GM12878 (cell line): Measurements from ENCODE around the gene LIFR. TPM values are rescaled to one million over a fixed set of nuclear protein-coding genes. Genes with fewer than 3 reads are reported as not detected.
A peak's percentile ranks its signal among the peaks of the same experiment; 100 is the strongest.

Experiments
- ASH2L ChIP-seq: fragments of 300-600, 200-600 bp; sonication (generic); IDR thresholded peaks from 2 replicates; pipeline ENCODE4 v1.6.1; 2017; ENCODE audit warnings: low read depth, mild to moderate bottlenecking, borderline replicate concordance
- BCL11A ChIP-seq: IDR thresholded peaks from 2 replicates; pipeline ENCODE4 v1.6.1; 2011; ENCODE audit warnings: low read depth, low read length
- BHLHE40 ChIP-seq, 2 experiments: fragments of 450-650 bp in 1 of 2; IDR thresholded peaks; 2 replicates each; pipeline ENCODE4 v1.6.1; 2011 to 2017; ENCODE audit warnings: low read depth in 2 of 2, borderline replicate concordance in 1 of 2, improper control_type of control experiment in 1 of 2, low read length in 1 of 2, mild to moderate bottlenecking in 1 of 2
- ESRRA ChIP-seq: IDR thresholded peaks from 2 replicates; pipeline ENCODE4 v1.6.1; 2012; ENCODE audit warnings: mild to moderate bottlenecking, low read length, improper control_type of control experiment
- FOXM1 ChIP-seq: IDR thresholded peaks from 2 replicates; pipeline ENCODE4 v1.6.1; 2012; ENCODE audit warnings: low read depth, mild to moderate bottlenecking, inconsistent platforms, low read length, moderate library complexity
- GABPA ChIP-seq: IDR thresholded peaks from 2 replicates; pipeline ENCODE4 v1.6.1; 2014; ENCODE audit warnings: antibody characterized with exemption, low read depth, mild to moderate bottlenecking, inconsistent platforms
- IKZF1 ChIP-seq: fragments of 450-650 bp; conservative IDR thresholded peaks from 2 replicates; pipeline ENCODE4 v1.6.1; 2017; ENCODE audit warnings: antibody characterized with exemption, mild to moderate bottlenecking
- KAT2A ChIP-seq: conservative IDR thresholded peaks from 2 replicates; pipeline ENCODE4 v1.6.1; 2011; ENCODE audit warnings: low read depth, low read length; ENCODE audit not compliant: control insufficient read depth
- MTA3 ChIP-seq: IDR thresholded peaks from 2 replicates; pipeline ENCODE4 v1.6.1; 2012; ENCODE audit warnings: low read length, inconsistent platforms, borderline replicate concordance
- MXI1 ChIP-seq: fragments of 150-350 bp; IDR thresholded peaks from 2 replicates; pipeline ENCODE4 v1.6.1; 2011; ENCODE audit warnings: low read depth, mild to moderate bottlenecking, inconsistent platforms, low read length, improper control_type of control experiment
- NR2C1 ChIP-seq: fragments of 450-650 bp; IDR thresholded peaks from 2 replicates; pipeline ENCODE4 v1.6.1; 2017; ENCODE audit warnings: antibody characterized with exemption, mild to moderate bottlenecking, moderate library complexity
- SMC3 ChIP-seq: IDR thresholded peaks from 2 replicates; pipeline ENCODE4 v1.6.1; 2011; ENCODE audit warnings: low read length, improper control_type of control experiment, borderline replicate concordance
- TCF12 ChIP-seq: IDR thresholded peaks from 2 replicates; pipeline ENCODE4 v1.6.1; 2011; ENCODE audit warnings: low read depth, mild to moderate bottlenecking, low read length
- ZBED1 ChIP-seq: IDR thresholded peaks from 2 replicates; pipeline ENCODE4 v1.6.1; 2016; ENCODE audit warnings: borderline replicate concordance
- ZNF622 ChIP-seq: fragments of 450-650 bp; IDR thresholded peaks from 2 replicates; pipeline ENCODE4 v1.6.1; 2017; ENCODE audit warnings: mild to moderate bottlenecking, inconsistent platforms
- polyA plus RNA-seq, 11 experiments: library from polyadenylated mRNA; depleted of rRNA in 4 of 11; unstranded in 6 of 11; stranded (reverse) in 5 of 11; fragments of >200 nt; fragmentation: Nextera tagmentation in 4 of 11; fragmentation: Illumina TruSeq in 1 of 11; extraction: Ambion mirVana in 4 of 11; extraction: Trizol in 1 of 11; gene quantifications; 1 replicate in 1 of 11; 2 replicates in 10 of 11; pipeline versions ENCODE4 v1.2.1 to v1.2.3, GENCODE V29; 2011 to 2016; ENCODE audit warnings: inconsistent platforms in 2 of 11, missing spikeins in 2 of 11, low read depth in 1 of 11
- total RNA-seq, 4 experiments: library from RNA; depleted of rRNA in 3 of 4; stranded (reverse); fragments of >200 nt in 3 of 4; fragmentation: Illumina TruSeq in 1 of 4; extraction: Trizol in 1 of 4; gene quantifications; 2 replicates each; pipeline versions ENCODE4 v1.2.1 to v1.2.3, GENCODE V29; 2013 to 2021
- TF ChIP-seq, protein P1 (sequence below): fragments of 450-650 bp; conservative IDR thresholded peaks from 2 replicates; pipeline ENCODE4 v1.6.1; 2017; ENCODE audit warnings: mild to moderate bottlenecking, moderate library complexity
- TF ChIP-seq, protein P2 (sequence below): IDR thresholded peaks from 2 replicates; pipeline ENCODE4 v1.6.1; 2011; ENCODE audit warnings: borderline replicate concordance, low read depth, mild to moderate bottlenecking, moderate library complexity, low read length; ENCODE audit not compliant: insufficient read depth, poor library complexity, severe bottlenecking
- TF ChIP-seq, protein P3 (sequence below): IDR thresholded peaks from 2 replicates; pipeline ENCODE4 v1.6.1; 2012; ENCODE audit warnings: improper control_type of control experiment, low read depth, low read length; ENCODE audit not compliant: insufficient replicate concordance
- TF ChIP-seq, protein P4 (sequence below): fragments of 450-650 bp; formaldehyde crosslinking; IDR thresholded peaks from 2 replicates; pipeline ENCODE4 v1.5.0; 2022; ENCODE audit warnings: mild to moderate bottlenecking, missing genetic modification characterization

Gene LIFR
- total and polyA plus RNA-seq, 10 of the 15 experiments (the other 5 are each of a cell fraction or from before 2014, with no cell fraction given): 0.10 TPM; not detected in 9

DNA sequence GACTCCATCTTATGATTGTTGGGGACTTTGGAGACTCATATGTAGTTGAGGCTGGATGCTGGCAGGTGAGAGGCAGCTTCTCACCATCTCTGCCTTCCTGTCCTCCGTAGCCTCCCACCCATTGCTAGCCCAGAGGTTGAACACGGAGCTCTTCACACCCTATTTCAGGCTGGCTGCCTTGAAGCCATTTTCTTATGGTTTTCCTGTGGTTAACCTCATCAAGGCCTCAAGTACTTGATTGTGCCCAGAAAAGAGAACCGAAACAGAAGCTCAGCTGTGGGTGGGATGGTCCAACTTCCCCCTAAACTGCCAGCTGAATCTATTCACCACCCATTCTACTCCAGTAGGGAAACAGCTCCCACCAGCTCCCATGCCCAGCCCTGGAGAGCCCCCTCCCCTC lies 102.9 kb downstream of the LIFR start (continued):
- TF ChIP-seq, protein P1, sequence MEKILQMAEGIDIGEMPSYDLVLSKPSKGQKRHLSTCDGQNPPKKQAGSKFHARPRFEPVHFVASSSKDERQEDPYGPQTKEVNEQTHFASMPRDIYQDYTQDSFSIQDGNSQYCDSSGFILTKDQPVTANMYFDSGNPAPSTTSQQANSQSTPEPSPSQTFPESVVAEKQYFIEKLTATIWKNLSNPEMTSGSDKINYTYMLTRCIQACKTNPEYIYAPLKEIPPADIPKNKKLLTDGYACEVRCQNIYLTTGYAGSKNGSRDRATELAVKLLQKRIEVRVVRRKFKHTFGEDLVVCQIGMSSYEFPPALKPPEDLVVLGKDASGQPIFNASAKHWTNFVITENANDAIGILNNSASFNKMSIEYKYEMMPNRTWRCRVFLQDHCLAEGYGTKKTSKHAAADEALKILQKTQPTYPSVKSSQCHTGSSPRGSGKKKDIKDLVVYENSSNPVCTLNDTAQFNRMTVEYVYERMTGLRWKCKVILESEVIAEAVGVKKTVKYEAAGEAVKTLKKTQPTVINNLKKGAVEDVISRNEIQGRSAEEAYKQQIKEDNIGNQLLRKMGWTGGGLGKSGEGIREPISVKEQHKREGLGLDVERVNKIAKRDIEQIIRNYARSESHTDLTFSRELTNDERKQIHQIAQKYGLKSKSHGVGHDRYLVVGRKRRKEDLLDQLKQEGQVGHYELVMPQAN: no peak
- peak; percentile 96 for TF ChIP-seq BCL11A
- peak; percentile 88 for TF ChIP-seq IKZF1
- TF ChIP-seq SMC3: no peak
- TF ChIP-seq ZBED1: peak; percentile 92; the same call in 1 of the 2 replicates
- TF ChIP-seq MXI1: 0 out of 2 replicates have a peak, but pooled peaks have one; percentile 39
- TF ChIP-seq ESRRA: no peak
- no peak for TF ChIP-seq ZNF622
- TF ChIP-seq KAT2A: no peak
- TF ChIP-seq, protein P2, sequence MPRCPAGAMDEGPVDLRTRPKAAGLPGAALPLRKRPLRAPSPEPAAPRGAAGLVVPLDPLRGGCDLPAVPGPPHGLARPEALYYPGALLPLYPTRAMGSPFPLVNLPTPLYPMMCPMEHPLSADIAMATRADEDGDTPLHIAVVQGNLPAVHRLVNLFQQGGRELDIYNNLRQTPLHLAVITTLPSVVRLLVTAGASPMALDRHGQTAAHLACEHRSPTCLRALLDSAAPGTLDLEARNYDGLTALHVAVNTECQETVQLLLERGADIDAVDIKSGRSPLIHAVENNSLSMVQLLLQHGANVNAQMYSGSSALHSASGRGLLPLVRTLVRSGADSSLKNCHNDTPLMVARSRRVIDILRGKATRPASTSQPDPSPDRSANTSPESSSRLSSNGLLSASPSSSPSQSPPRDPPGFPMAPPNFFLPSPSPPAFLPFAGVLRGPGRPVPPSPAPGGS: peak; percentile 81
- peak; percentile 99 for TF ChIP-seq MTA3
- TF ChIP-seq GABPA: peak; percentile 50
- peak; percentile 84 for TF ChIP-seq BHLHE40 (IDR thresholded peaks at IDR 0.05; ENCODE audit: borderline replicate concordance in 1 of 2, low read depth in 2 of 2, low read length in 1 of 2)
- TF ChIP-seq TCF12: peak; percentile 96
- TF ChIP-seq, protein P3, sequence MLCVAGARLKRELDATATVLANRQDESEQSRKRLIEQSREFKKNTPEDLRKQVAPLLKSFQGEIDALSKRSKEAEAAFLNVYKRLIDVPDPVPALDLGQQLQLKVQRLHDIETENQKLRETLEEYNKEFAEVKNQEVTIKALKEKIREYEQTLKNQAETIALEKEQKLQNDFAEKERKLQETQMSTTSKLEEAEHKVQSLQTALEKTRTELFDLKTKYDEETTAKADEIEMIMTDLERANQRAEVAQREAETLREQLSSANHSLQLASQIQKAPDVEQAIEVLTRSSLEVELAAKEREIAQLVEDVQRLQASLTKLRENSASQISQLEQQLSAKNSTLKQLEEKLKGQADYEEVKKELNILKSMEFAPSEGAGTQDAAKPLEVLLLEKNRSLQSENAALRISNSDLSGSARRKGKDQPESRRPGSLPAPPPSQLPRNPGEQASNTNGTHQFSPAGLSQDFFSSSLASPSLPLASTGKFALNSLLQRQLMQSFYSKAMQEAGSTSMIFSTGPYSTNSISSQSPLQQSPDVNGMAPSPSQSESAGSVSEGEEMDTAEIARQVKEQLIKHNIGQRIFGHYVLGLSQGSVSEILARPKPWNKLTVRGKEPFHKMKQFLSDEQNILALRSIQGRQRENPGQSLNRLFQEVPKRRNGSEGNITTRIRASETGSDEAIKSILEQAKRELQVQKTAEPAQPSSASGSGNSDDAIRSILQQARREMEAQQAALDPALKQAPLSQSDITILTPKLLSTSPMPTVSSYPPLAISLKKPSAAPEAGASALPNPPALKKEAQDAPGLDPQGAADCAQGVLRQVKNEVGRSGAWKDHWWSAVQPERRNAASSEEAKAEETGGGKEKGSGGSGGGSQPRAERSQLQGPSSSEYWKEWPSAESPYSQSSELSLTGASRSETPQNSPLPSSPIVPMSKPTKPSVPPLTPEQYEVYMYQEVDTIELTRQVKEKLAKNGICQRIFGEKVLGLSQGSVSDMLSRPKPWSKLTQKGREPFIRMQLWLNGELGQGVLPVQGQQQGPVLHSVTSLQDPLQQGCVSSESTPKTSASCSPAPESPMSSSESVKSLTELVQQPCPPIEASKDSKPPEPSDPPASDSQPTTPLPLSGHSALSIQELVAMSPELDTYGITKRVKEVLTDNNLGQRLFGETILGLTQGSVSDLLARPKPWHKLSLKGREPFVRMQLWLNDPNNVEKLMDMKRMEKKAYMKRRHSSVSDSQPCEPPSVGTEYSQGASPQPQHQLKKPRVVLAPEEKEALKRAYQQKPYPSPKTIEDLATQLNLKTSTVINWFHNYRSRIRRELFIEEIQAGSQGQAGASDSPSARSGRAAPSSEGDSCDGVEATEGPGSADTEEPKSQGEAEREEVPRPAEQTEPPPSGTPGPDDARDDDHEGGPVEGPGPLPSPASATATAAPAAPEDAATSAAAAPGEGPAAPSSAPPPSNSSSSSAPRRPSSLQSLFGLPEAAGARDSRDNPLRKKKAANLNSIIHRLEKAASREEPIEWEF: no peak
- TF ChIP-seq ASH2L: no peak
- TF ChIP-seq FOXM1: peak; percentile 93
- TF ChIP-seq NR2C1: no peak
- TF ChIP-seq, protein P4, sequence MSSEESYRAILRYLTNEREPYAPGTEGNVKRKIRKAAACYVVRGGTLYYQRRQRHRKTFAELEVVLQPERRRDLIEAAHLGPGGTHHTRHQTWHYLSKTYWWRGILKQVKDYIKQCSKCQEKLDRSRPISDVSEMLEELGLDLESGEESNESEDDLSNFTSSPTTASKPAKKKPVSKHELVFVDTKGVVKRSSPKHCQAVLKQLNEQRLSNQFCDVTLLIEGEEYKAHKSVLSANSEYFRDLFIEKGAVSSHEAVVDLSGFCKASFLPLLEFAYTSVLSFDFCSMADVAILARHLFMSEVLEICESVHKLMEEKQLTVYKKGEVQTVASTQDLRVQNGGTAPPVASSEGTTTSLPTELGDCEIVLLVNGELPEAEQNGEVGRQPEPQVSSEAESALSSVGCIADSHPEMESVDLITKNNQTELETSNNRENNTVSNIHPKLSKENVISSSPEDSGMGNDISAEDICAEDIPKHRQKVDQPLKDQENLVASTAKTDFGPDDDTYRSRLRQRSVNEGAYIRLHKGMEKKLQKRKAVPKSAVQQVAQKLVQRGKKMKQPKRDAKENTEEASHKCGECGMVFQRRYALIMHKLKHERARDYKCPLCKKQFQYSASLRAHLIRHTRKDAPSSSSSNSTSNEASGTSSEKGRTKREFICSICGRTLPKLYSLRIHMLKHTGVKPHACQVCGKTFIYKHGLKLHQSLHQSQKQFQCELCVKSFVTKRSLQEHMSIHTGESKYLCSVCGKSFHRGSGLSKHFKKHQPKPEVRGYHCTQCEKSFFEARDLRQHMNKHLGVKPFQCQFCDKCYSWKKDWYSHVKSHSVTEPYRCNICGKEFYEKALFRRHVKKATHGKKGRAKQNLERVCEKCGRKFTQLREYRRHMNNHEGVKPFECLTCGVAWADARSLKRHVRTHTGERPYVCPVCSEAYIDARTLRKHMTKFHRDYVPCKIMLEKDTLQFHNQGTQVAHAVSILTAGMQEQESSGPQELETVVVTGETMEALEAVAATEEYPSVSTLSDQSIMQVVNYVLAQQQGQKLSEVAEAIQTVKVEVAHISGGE (CRISPR knock-in tag): no peak
